Stimulated activated CD8-positive, alpha-beta memory T cell treated with anti-CD3 and anti-CD28 coated beads, Interleukin-7, amount 100 ng/mL, for 4 hours (primary cell): ENCODE results near the gene MED20.

ENCODE experiments used
- DNase-seq, 2 donors: peaks; one replicate each; pipeline ENCODE4 v3.0.0-alpha.2; 2020; ENCODE audit warnings: low read depth in 2 of 2

The MED20 gene

GRCh38 chr6:41940759-41941279 lies 19.9 kb upstream of the MED20 start:
- DNase-seq = peak in 1 of 2 donors; percentile 52

- DNase-seq = no peak
These were observed 19.2 kb upstream of the MED20 start for GRCh38 chr6:41939848-41940758.

GRCh38 chr6:41939176-41939847 lies 18.4 kb upstream of the MED20 start:
- DNase-seq = no peak

GRCh38 chr6:41938590-41939175 lies 17.7 kb upstream of the MED20 start:
- no peak for DNase-seq

GRCh38 chr6:41937861-41938574 lies 17.1 kb upstream of the MED20 start:
- DNase-seq = no peak

GRCh38 chr6:41937472-41937860 lies 16.5 kb upstream of the MED20 start:
- DNase-seq = no peak

GRCh38 chr6:41936073-41936837 lies 15.3 kb upstream of the MED20 start:
- DNase-seq = peak; percentile 67 to 75

GRCh38 chr6:41935685-41936072 lies 14.7 kb upstream of the MED20 start:
- DNase-seq = no peak

- no peak for DNase-seq
These were observed 14.2 kb upstream of the MED20 start for GRCh38 chr6:41935193-41935574.

- no peak for DNase-seq
These were observed 13.6 kb upstream of the MED20 start for GRCh38 chr6:41934278-41935192.

- no peak for DNase-seq
These were observed 11.4 kb upstream of the MED20 start for GRCh38 chr6:41932378-41932777.

- DNase-seq = no peak
These were observed 10.9 kb upstream of the MED20 start for GRCh38 chr6:41931792-41932191.

GRCh38 chr6:41929924-41930323 lies 9.0 kb upstream of the MED20 start:
- DNase-seq = no peak

GRCh38 chr6:41927253-41927652 lies 6.3 kb upstream of the MED20 start:
- no peak for DNase-seq

- DNase-seq = no peak
These were observed 1.2 kb upstream of the MED20 start for GRCh38 chr6:41922154-41922553.

- no peak for DNase-seq
These were observed 716 bp upstream of the MED20 start for GRCh38 chr6:41921712-41921998.

- DNase-seq = no peak
These were observed 3.4 kb downstream of the MED20 start for GRCh38 chr6:41917528-41917927.

GRCh38 chr6:41914869-41915530 lies 5.9 kb downstream of the MED20 start:
- DNase-seq = no peak

- no peak for DNase-seq
These were observed 6.6 kb downstream of the MED20 start for GRCh38 chr6:41914343-41914742.

- no peak for DNase-seq
These were observed 11.2 kb downstream of the MED20 start for GRCh38 chr6:41909727-41910126.
